ENCODE data around the gene STK36. TPM values are rescaled to one million over a fixed set of nuclear protein-coding genes. Genes with fewer than 3 reads are reported as not detected.

The STK36 gene
- total RNA-seq, 1 experiment from 2014 or later = 38.7 TPM

DNA sequence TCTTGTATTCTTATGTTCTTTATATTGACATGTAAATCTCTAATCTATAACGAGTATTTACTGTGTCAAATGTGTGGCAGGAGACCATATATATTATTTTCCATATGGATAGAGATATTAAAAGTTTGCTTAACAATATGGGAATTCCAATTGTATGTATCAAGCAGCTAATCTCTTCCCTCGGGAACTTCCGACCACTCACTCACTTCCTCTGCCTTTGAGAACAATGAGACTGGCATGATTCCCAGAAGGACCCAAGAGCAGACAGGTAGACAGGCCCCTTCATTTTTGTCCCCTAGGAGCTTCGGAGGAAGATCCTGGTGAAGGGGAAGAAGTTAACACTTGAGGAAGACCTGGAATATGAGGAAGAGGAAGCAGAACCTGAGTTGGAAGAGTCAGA, 40.0 kb upstream of the STK36 start:
- no peak overlapping the region for H3K4me2 ChIP-seq (ENCODE audit: insufficient read depth, insufficient read length, low read length)
- H3T11ph ChIP-seq (ENCODE audit: low read length) = no peak overlapping the region
- no peak overlapping the region for H3K14ac ChIP-seq (ENCODE audit: insufficient read depth, low read length)
- Mint-ChIP-seq H3K27ac (no peak overlapping the region; a peak in 1 of 7 replicates), H3K4me1 (no peaks in the 10 kb centered on the region), H3K9me3 (no peaks in the 10 kb centered on the region; a peak in 1 of 5 replicates), H3K36me3 (ENCODE audit: insufficient read depth in 1 of 3, low read depth in 3 of 3) (peaks cover 8 to 28% (median 23%) of the 10 kb centered on the region in 3 experiments; a peak in 5 of 7 replicates), H3K27me3 (ENCODE audit: low read depth) (peaks cover 2% of the 10 kb centered on the region), H3K4me3 (no peak overlapping the region)
- no peak overlapping the region for H3K18ac ChIP-seq (ENCODE audit: insufficient read length, low read depth, low read length)
- H2BK15ac ChIP-seq (ENCODE audit: low read depth, low read length) = no peak overlapping the region
- H3K79me1 ChIP-seq (ENCODE audit: insufficient read depth, low read depth, low read length, poor library complexity, severe bottlenecking) = no peaks in the 10 kb centered on the region
- H3K4ac ChIP-seq (ENCODE audit: low read depth, low read length) = no peak overlapping the region
- no peak overlapping the region for H2BK20ac ChIP-seq (ENCODE audit: low read depth, low read length, poor library complexity, severe bottlenecking)
- H4K20me1 ChIP-seq (ENCODE audit: control insufficient read depth, insufficient read depth, insufficient read length) = no peaks in the 10 kb centered on the region
- no peak overlapping the region for H4K91ac ChIP-seq (ENCODE audit: insufficient read length, low read depth, low read length)
- no peak overlapping the region for H2BK12ac ChIP-seq (ENCODE audit: insufficient read length, low read depth, low read length)
- DNase-seq = no peak
- H3K23ac ChIP-seq (ENCODE audit: insufficient read length, low read depth, low read length) = no peak overlapping the region
- no peak overlapping the region for H4K5ac ChIP-seq (ENCODE audit: insufficient read length, low read depth, low read length)
- no peak overlapping the region for H3K27ac ChIP-seq (ENCODE audit: insufficient read length, low read depth, low read length)
- no peak overlapping the region for H4K8ac ChIP-seq (replicated peaks; ENCODE audit: insufficient read length, low read depth, low read length)
- no peak overlapping the region for H2BK120ac ChIP-seq (ENCODE audit: low read depth, low read length, poor library complexity, severe bottlenecking)
- H3K23me2 ChIP-seq (ENCODE audit: insufficient read length, low read depth, low read length, poor library complexity, severe bottlenecking) = no peaks in the 10 kb centered on the region
- no peak overlapping the region for H2BK5ac ChIP-seq (ENCODE audit: insufficient read length, low read length)
- H2AK5ac ChIP-seq (ENCODE audit: insufficient read length, low read length) = no peak overlapping the region
- H3K79me2 ChIP-seq (ENCODE audit: insufficient read depth, low read length) = no peaks in the 10 kb centered on the region
- WGBS (ENCODE audit: extremely low coverage, insufficient read length, low lambda C conversion rate) = no CpG with 5 or more reads among the region's 4 CpGs
- H2AFZ ChIP-seq (ENCODE audit: low read length) = no peak overlapping the region
- no peak overlapping the region for H3K56ac ChIP-seq (ENCODE audit: insufficient read length, low read depth, low read length)
- H3K9ac ChIP-seq (ENCODE audit: extremely low read depth, insufficient read length, low read length) = no peak overlapping the region
- no peak for TF ChIP-seq CTCF (conservative IDR thresholded peaks at IDR 0.05)
- no peaks in the 10 kb centered on the region for H3K27me3 ChIP-seq (ENCODE audit: insufficient read depth, low read length)
- no peaks in the 10 kb centered on the region for H3K9me3 ChIP-seq (ENCODE audit: control insufficient read depth, low read depth, low read length)
- no peaks in the 10 kb centered on the region for H3K4me1 ChIP-seq (ENCODE audit: insufficient read depth, low read length)

Data from H9 (cell line).